ENCODE results near the gene SGMS1. TPM values are rescaled to one million over a fixed set of nuclear protein-coding genes. Genes with fewer than 3 reads are reported as not detected.
A peak's percentile ranks its signal among the peaks of the same experiment; 100 is the strongest.
"Not testable (repeated sequence)": the region's sequence is repeated elsewhere in the genome, so short reads cannot be mapped to it uniquely, and the experiment has no call there.

The SGMS1 gene
- total RNA-seq, 1 experiment from 2014 or later, result 21.0 TPM

- DNase-seq (ENCODE audit: low read depth), result peak; percentile 73
Measured at GRCh38 chr10:50511492-50512213, 112.1 kb downstream of the SGMS1 start.

- DNase-seq (ENCODE audit: low read depth), result peak; percentile 19
Measured at GRCh38 chr10:50510517-50511473, 113.0 kb downstream of the SGMS1 start.

DNA sequence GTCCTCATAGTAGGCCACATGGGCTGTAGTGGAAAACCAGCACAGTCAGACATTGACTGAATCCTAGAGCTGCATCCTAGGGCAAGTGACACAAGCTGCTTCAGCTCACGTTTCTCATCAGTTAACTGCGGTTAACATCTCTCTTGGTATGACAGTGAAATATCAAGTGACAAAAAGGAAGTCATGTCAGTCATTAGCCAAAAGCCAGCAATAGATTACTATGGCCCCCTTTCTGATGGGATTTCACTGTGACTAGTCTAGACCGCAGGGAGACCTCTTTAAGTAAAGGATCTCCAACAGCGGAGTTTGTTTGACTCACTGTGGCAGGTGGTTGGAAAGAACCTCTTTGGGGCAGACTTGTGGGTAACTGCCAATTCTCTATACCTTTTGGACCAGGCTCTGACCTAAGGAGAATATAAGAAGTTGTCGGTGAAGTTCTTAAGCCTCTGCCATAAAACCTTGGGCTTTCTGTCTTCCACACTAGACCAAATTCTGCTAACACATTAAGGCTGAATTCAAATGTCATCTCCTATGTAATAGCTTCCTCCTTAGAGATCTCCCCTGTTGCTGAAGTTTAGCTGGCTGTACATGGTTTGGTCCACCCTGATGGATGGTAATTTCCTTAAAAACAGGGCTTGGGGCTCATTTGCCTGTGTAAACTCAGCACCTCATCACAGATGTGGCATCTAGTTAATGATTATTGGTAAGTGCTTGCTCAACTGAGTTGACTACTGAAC, 115.3 kb downstream of the SGMS1 start:
- no peak for DNase-seq (ENCODE audit: low read depth)

DNA sequence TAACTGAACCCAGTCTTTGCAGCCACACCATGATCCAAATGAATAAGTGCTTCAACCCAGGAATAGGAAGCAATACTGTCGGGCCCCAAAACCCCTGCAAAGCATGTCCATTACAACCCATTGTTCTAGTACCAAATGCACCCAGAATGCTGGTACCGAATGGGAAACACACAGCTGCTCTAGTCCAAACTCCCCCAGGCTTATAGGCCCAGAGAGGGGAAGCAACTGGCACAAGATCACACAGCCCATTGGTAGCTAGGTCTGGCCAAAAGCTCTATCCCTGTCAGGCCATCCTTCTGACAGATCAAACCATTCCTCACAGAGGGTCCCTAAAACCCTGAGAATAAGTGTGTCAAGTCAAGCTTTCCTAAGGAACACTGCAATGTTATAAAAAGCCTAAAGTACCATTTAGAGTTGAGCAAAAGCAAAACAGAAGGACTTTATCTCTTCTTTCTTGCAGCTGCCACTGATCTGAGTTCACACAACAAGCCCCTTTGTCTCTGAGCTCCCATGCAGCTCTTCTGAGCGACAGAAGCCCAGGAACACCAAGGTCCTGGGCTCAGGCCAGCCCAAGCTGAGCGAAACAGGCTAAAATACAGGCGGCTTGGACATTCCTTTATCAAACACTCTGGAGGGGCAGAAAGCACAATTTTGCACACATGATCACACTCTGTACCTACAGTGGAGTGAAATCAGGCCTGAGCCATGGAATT, 116.7 kb downstream of the SGMS1 start:
- no peak for DNase-seq (ENCODE audit: low read depth)

DNA sequence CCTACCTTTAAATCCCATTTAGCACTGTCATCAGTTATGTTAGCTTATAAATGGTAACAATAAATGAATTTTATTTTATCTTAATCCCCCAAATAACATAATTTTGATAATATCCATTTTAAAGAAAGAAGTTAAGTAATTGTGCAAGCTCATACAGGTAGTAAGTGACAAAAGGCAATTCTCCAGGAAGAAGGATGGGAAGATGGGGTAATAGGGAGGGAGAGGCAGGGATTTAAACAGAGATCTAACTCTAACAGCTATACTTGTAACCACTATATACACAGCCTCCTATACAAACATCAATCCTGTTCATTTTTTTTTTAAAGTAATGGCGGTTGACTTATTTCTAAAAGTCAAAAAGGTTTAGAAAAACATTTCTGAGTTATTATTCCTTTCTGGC, 119.4 kb downstream of the SGMS1 start:
- DNase-seq (ENCODE audit: low read depth), result no peak

DNA sequence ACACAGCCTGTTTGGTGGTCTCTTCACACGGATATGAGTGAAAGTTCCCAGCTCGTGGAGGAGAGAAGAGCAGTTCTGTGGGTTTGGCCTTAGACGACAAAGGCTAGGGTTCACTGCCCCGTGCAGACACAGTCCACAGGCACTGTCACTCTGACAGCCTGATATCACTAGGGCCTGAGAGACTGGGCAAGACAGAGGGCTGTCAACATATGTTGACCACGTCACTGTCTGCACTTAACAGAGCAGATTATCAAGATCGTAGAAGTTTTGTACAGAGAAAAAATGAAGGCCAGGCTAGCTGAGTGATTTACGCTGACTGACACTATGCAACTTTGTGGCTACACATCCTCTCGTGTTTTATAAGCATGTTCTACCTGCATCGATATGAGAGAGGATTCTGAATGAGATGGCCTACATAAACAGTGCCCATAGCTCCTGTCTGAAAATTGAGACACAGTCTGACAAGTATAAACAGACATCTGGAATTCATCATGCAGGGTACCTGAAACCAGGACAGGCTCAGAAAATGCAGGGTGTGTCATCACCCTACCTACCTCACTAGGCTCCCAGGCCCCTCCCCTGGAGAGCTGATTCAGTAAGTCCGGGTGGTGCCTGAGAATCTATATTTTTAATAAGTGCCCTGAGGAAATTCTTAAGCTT, 120.0 kb downstream of the SGMS1 start:
- DNase-seq (ENCODE audit: low read depth), result peak; percentile 4

GRCh38 chr10:50503156-50503555, 120.6 kb downstream of the SGMS1 start:
- not testable (repeated sequence) for DNase-seq (ENCODE audit: low read depth)

GRCh38 chr10:50501924-50502452, 121.8 kb downstream of the SGMS1 start:
- peak; percentile 2 for DNase-seq (ENCODE audit: low read depth)

DNA sequence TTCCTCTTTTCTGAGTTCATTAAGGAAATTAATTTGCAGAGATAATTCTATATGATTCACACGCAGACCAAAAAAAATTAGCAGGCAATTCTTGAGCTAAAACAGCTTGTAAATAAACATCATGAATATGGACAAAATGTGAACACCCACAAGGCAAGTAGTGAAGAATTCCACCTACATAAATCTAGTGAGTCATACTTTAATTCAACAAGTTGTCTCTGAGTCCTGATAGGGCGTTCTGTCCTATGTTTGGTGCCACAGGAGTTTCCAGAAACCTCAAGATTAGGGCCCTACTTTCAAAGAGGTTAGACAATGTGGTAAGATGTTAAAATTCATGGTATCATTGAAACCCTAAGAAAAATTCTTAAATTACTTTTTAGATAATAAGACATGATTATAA, 122.3 kb downstream of the SGMS1 start:
- peak; percentile 77 for DNase-seq (ENCODE audit: low read depth)

GRCh38 chr10:50498465-50498864, 125.3 kb downstream of the SGMS1 start:
- DNase-seq (ENCODE audit: low read depth), result no peak

GRCh38 chr10:50497758-50498157, 126.0 kb downstream of the SGMS1 start:
- peak; percentile 85 for DNase-seq (ENCODE audit: low read depth)

GRCh38 chr10:50496228-50496627, 127.5 kb downstream of the SGMS1 start:
- no peak for DNase-seq (ENCODE audit: low read depth)

- no peak for DNase-seq (ENCODE audit: low read depth)
Measured at GRCh38 chr10:50490241-50490640, 133.5 kb downstream of the SGMS1 start.

- not testable (repeated sequence) for DNase-seq (ENCODE audit: low read depth)
Measured at GRCh38 chr10:50484550-50484949, 139.2 kb downstream of the SGMS1 start.

- no peak for DNase-seq (ENCODE audit: low read depth)
Measured at GRCh38 chr10:50480054-50481007, 143.4 kb downstream of the SGMS1 start.

DNA sequence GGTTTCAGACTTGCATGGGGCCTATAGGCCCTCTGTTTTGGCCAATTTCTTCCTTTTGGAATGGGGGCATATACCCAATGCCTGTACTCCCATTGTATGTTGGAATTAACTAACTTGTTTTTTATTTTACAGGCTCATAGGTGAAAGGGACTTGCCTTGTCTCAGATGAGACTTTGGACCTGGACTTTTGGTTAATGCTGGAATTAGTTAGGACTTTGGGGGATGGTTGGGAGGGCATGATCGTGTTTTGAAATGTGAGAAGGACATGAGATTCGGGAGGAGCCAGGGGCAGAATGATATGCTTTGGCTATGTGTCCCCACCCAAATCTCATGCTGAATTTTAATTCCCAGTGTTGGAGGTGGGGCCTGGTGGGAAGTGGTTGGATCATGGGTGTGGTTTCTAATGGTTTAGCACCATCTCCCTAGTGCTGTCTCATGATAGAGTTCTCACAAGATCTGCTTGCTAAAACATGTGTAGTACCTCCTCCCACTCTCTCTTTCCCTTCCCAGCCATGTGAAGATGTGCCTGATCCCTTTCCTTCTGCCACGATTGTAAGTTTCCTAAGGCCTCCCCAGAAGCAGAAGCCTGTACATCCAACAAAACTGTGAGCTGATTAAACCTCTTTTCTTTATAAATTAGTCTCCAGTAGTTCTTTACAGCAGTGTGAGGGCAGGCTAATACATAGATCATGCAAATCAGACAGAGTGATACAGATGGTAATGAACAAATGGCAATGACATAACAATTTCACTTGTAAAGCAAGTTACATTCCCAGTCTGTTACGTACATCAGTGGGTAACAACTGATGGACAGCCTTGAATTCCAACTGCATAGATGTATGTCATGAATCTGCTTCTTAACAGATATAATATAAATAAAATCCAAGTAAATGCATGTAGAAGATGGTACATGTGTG, 146.2 kb downstream of the SGMS1 start:
- DNase-seq (ENCODE audit: low read depth), result no peak

- peak; percentile 8 for DNase-seq (ENCODE audit: low read depth)
Measured at GRCh38 chr10:50473756-50474155, 150.0 kb downstream of the SGMS1 start.

DNA sequence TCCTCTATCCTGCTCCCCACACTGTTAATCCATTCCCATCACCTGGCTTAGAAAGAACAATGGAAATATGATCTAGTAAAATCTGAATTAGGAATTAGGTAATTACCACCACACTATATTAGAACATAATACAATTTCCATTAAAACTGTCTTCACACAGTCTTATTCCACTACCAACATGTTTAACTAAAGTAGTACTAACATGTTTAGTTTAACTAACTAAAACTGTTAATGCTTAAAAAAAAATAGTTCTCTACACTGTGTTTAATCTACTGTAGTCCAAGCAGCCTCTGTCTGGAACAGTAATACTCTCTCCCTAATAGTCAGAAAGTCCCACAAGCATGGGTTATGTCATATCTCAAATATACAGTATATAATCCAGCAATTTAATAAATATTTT, 150.8 kb downstream of the SGMS1 start:
- DNase-seq (ENCODE audit: low read depth), result no peak
